Placental epithelial cell (primary cell): ENCODE data around the gene TBX3. TPM values are rescaled to one million over a fixed set of nuclear protein-coding genes. Genes with fewer than 3 reads are reported as not detected.

ENCODE experiments used
- small RNA-seq: library from RNA; depleted of rRNA; stranded (forward); fragments of <200 nt; gene quantifications from one replicate; pipeline ENCODE3, GENCODE V24; 2012
- total RNA-seq: library from RNA; depleted of rRNA; stranded (reverse); fragments of >200 nt; gene quantifications from 2 replicates; pipeline ENCODE4 v1.2.3, GENCODE V29; 2012

TBX3 gene
- 1.2 and 2.1 TPM in 2 replicates for total RNA-seq

DNA sequence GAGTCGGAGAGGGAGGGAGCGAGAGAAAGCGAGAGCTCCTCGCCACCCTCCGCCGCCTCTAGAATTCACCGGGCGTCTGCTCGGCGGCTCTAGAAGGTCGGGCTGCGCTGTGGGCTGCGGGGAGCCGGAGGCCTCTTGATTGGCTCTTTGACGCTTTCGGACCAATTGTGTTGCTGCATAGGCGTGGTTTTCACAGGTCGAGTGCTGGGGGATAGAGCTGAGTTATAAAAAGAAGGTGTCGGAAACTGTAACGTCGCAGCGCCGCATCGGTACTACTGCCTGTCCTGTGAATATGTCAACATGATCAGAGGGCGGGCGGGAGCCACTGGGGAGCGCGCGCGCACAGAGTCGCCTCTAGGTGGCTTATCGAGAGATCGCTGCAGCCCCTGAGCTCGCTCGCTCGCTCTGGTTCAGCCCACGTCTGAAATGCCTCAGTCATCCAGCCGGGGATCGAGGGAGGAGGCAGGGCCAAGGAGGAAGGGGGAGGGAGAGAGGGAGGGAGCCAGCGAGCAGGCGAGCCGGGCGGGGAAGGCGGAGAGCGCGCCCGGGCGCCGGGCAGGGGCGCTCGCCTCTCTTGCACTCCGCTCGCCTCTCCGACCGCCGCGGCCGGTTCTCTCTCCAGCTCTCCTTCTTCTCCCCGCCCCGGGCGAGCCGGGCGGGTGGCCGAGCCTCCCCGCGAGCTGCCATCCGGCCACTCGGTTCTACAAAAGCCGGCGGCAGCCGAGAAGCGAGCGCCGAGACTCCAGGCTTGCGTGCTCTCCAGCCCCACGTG, at the start of gene TBX3:
Gene TBX3 (minus strand): TSS at position 78 of the 772 bp plus-strand sequence. CDS start 975 bp downstream, outside the sequence.

Small RNA genes lying within 50 kb of the gene (small RNA-seq; reads per million reads assigned to genes)
- not detected for gene RF00019
